ENCODE measurements around the gene SPTBN5. TPM values are rescaled to one million over a fixed set of nuclear protein-coding genes. Genes with fewer than 3 reads are reported as not detected.

The SPTBN5 gene
- total and polyA plus RNA-seq, 2 experiments from 2014 or later, result 0.57 to 1.1 TPM

GRCh38 chr15:41930867-41931222, 37.0 kb upstream of the SPTBN5 start:
- no peak overlapping the region for H3K27ac Mint-ChIP-seq
- H3K4me1 Mint-ChIP-seq, result peaks cover 54% of the 10 kb centered on the region
- H3K79me2 ChIP-seq (replicated peaks; ENCODE audit: insufficient read depth), result peaks cover 9% of the 10 kb centered on the region; the same call in 1 of the 2 replicates
- TF ChIP-seq ZNF331 (CRISPR knock-in tag; IDR thresholded peaks at IDR 0.05; ENCODE audit: low read depth) (no peak), NANOG (IDR thresholded peaks at IDR 0.05; ENCODE audit: borderline replicate concordance) (no peak), ETS1 (IDR thresholded peaks at IDR 0.05) (no peak)
- ATAC-seq, result no peak
- H3F3A ChIP-seq (replicated peaks; ENCODE audit: low read depth), result 0 out of 2 replicates have a peak, but pooled peaks cover 4% of the 10 kb centered on the region
- DNase-seq (ENCODE audit: low spot score), result no peak
- no peak overlapping the region for H2AFZ ChIP-seq
- H3K36me3 Mint-ChIP-seq (ENCODE audit: low read depth), result peaks cover 3% of the 10 kb centered on the region; the same call in 2 of the 3 replicates
- H3K9me3 Mint-ChIP-seq, result no peaks in the 10 kb centered on the region
- H3K4me1 ChIP-seq (ENCODE audit: insufficient read depth), result peaks cover 18% of the 10 kb centered on the region
- H3K27me3 Mint-ChIP-seq (ENCODE audit: insufficient read depth, low read depth, poor library complexity), result peaks cover 12% of the 10 kb centered on the region
- no peak overlapping the region for H3K4me3 ChIP-seq
- 0 out of 2 replicates have a peak, but pooled peaks cover 4% of the 10 kb centered on the region for H3K36me3 ChIP-seq (ENCODE audit: insufficient read depth)
- no peak overlapping the region for H3K4me2 ChIP-seq
- H3K27ac ChIP-seq (ENCODE audit: low read depth), result no peak overlapping the region
- H4K20me1 ChIP-seq (replicated peaks; ENCODE audit: insufficient read depth), result peaks cover 13% of the 10 kb centered on the region
- H3K9me2 ChIP-seq (ENCODE audit: insufficient read depth), result no peaks in the 10 kb centered on the region
- no peak overlapping the region for H3K4me3 Mint-ChIP-seq
- no peaks in the 10 kb centered on the region for H3K27me3 ChIP-seq (ENCODE audit: insufficient read depth)

DNA sequence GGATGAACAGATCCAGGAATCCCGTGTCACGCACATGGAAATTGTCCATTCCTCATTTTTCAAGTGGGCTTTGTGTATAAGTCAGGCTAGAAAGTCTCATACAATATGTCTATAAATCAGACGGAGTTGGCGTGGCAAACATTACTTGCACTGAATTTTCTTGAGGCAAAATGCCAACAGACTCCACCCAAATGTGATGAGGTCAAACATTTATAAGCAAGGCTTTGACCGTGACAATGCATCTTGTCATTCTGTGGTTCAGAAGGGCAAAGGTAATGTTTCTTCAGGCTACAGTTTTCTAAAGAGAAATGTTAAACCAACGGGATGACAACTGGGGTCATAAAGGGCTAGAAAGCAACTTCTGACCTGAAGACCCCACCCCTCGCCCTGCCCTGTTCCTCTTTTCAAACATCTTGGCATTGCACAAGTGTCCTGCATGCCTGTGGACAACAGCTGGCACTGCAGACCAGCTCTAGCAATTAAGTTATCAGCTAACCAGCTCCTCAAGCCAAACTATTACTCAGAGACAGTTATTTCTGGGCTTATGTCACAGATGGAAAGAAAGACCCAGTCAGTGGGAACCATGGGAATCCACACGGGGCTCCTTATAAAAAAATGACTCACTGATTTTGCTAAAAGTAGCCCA, 36.5 kb upstream of the SPTBN5 start:
- no peak overlapping the region for H3K27ac Mint-ChIP-seq
- TF ChIP-seq EZH2 (IDR thresholded peaks at IDR 0.05; ENCODE audit: low read depth, unreplicated experiment) (no peak), JUNB (IDR thresholded peaks at IDR 0.05; ENCODE audit: unreplicated experiment) (no peak), ZNF462 (CRISPR knock-in tag; IDR thresholded peaks at IDR 0.05) (no peak), ETS1 (IDR thresholded peaks at IDR 0.05) (no peak), CREB1 (CRISPR knock-in tag; IDR thresholded peaks at IDR 0.05; ENCODE audit: low read depth) (no peak), STAT1 (IDR thresholded peaks at IDR 0.05; ENCODE audit: unreplicated experiment) (no peak), ZNF114 (CRISPR knock-in tag; IDR thresholded peaks at IDR 0.05) (no peak), ZNF331 (CRISPR knock-in tag; IDR thresholded peaks at IDR 0.05; ENCODE audit: low read depth) (no peak)
- TF ChIP-seq, protein P1, sequence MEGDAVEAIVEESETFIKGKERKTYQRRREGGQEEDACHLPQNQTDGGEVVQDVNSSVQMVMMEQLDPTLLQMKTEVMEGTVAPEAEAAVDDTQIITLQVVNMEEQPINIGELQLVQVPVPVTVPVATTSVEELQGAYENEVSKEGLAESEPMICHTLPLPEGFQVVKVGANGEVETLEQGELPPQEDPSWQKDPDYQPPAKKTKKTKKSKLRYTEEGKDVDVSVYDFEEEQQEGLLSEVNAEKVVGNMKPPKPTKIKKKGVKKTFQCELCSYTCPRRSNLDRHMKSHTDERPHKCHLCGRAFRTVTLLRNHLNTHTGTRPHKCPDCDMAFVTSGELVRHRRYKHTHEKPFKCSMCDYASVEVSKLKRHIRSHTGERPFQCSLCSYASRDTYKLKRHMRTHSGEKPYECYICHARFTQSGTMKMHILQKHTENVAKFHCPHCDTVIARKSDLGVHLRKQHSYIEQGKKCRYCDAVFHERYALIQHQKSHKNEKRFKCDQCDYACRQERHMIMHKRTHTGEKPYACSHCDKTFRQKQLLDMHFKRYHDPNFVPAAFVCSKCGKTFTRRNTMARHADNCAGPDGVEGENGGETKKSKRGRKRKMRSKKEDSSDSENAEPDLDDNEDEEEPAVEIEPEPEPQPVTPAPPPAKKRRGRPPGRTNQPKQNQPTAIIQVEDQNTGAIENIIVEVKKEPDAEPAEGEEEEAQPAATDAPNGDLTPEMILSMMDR (conservative IDR thresholded peaks at IDR 0.05; ENCODE audit: low read depth in 2 of 2), result no peak

More for the DNA sequence above, 36.5 kb upstream of the SPTBN5 start:
- no peak overlapping the region for H3K4me2 ChIP-seq
- Mint-ChIP-seq H3K4me1 (peaks cover 49% of the 10 kb centered on the region), H3K4me3 (no peak overlapping the region), H3K36me3 (ENCODE audit: low read depth) (peaks cover 2% of the 10 kb centered on the region; the same call in 2 of the 3 replicates), H3K27me3 (ENCODE audit: insufficient read depth, low read depth, poor library complexity) (peaks cover 12% of the 10 kb centered on the region), H3K9me3 (no peaks in the 10 kb centered on the region)
- DNase-seq (ENCODE audit: low spot score) (no peak), ATAC-seq (no peak)
- no peak overlapping the region for H3K27ac ChIP-seq (ENCODE audit: low read depth)
- H2AFZ ChIP-seq, result no peak overlapping the region
- peaks cover 13% of the 10 kb centered on the region for H4K20me1 ChIP-seq (replicated peaks; ENCODE audit: insufficient read depth)
- 0 out of 2 replicates have a peak, but pooled peaks cover 4% of the 10 kb centered on the region for H3F3A ChIP-seq (replicated peaks; ENCODE audit: low read depth)
- 0 out of 2 replicates have a peak, but pooled peaks cover 4% of the 10 kb centered on the region for H3K36me3 ChIP-seq (ENCODE audit: insufficient read depth)
- H3K4me3 ChIP-seq, result no peak overlapping the region
- H3K79me2 ChIP-seq (replicated peaks; ENCODE audit: insufficient read depth), result peaks cover 9% of the 10 kb centered on the region; the same call in 1 of the 2 replicates
- no peaks in the 10 kb centered on the region for H3K27me3 ChIP-seq (ENCODE audit: insufficient read depth)
- H3K4me1 ChIP-seq (ENCODE audit: insufficient read depth), result peaks cover 16% of the 10 kb centered on the region
- H3K9me2 ChIP-seq (ENCODE audit: insufficient read depth), result no peaks in the 10 kb centered on the region
